WERI-Rb-1 (cell line): ENCODE results near the gene ADGRD2.
A peak's percentile ranks its signal among the peaks of the same experiment; 100 is the strongest.

Source experiments
- DNase-seq: peaks from one replicate; pipeline ENCODE4 v3.0.0-alpha.2; 2020
- H3K27ac ChIP-seq: fragments of 250-450 bp; sonication (Bioruptor Pico); 2 replicates; pipeline ENCODE4 v1.5.1; 2020; ENCODE audit warnings: mild to moderate bottlenecking, moderate library complexity
- H3K27me3 ChIP-seq: fragments of 250-450 bp; sonication (Bioruptor Pico); 2 replicates; pipeline ENCODE4 v1.5.1; 2021; ENCODE audit warnings: mild to moderate bottlenecking, low read depth, moderate library complexity; ENCODE audit not compliant: insufficient read depth, severe bottlenecking
- H3K36me3 ChIP-seq: fragments of 250-450 bp; sonication (Bioruptor Pico); 2 replicates; pipeline ENCODE4 v1.5.1; 2020; ENCODE audit warnings: mild to moderate bottlenecking, moderate library complexity
- H3K4me3 ChIP-seq: 2 replicates; pipeline ENCODE4 v1.5.1; 2011; ENCODE audit warnings: low read depth, mild to moderate bottlenecking, control low read depth, low read length
- H3K9me3 ChIP-seq: fragments of 250-450 bp; sonication (Bioruptor Pico); 2 replicates; pipeline ENCODE4 v1.5.1; 2021; ENCODE audit warnings: mild to moderate bottlenecking, moderate library complexity; ENCODE audit not compliant: severe bottlenecking
- TF ChIP-seq, protein P1 (sequence below): IDR thresholded peaks from 2 replicates; pipeline ENCODE4 v1.5.1; 2011; ENCODE audit warnings: low read depth, mild to moderate bottlenecking, control low read depth, inconsistent platforms, low read length

Gene ADGRD2

DNA sequence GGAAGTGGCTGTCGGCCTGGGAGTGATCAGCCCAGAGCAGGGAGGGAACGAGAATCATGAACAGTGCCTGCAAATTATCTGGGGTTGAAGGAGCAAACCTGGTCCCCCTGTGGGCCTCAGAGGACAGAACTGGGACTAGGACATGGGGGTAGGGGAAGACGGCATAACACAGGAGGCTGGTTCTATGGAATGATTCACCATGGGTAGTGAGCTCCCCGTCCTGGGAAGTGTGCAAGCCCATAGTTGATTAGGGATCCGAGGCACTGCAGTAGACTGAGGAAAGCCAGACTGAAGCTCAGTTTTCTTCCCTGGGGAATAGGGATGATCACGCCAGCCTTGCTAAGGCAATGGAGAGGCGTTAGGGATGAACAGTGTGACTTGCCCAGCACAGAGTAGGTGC lies 5.6 kb downstream of the ADGRD2 start:
- DNase-seq: no peak
- no peaks in the 10 kb centered on the region for H3K27me3 ChIP-seq
- TF ChIP-seq, protein P1, sequence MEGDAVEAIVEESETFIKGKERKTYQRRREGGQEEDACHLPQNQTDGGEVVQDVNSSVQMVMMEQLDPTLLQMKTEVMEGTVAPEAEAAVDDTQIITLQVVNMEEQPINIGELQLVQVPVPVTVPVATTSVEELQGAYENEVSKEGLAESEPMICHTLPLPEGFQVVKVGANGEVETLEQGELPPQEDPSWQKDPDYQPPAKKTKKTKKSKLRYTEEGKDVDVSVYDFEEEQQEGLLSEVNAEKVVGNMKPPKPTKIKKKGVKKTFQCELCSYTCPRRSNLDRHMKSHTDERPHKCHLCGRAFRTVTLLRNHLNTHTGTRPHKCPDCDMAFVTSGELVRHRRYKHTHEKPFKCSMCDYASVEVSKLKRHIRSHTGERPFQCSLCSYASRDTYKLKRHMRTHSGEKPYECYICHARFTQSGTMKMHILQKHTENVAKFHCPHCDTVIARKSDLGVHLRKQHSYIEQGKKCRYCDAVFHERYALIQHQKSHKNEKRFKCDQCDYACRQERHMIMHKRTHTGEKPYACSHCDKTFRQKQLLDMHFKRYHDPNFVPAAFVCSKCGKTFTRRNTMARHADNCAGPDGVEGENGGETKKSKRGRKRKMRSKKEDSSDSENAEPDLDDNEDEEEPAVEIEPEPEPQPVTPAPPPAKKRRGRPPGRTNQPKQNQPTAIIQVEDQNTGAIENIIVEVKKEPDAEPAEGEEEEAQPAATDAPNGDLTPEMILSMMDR: no peak

DNA sequence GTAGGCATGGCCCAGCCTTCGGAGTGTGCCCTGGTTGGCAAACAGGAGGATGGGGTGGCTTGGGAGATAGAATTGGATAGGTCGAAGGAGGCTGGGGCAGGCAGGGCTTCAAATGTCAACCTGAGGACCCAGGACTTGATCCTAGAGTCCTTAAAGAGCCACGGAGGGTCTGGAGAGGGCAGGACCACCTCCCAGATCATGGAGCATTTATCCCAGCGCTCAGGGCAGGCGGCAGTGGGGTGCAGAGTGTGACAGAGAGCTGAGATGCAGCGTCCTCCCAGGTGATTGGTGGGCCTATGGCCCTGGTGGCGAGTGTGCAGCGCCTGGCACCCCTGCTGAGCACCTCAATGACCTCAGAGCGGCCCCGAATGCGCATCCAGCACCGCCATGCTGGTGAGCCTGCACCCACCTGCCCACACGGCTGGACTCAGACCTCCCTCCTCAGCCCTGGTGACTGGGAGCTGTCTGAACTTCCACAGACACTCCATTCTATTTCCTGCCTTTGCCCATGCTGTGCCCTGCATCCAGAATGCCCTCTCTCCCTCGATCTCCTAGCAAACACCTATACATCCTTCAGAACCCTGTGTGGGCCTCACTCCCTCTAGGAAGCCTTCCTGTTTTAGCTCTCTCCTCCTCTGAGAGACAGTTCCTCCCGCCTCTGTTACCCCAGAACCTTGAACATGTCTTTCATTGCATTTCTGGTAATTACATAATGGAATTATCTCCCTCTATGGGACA lies 6.3 kb downstream of the ADGRD2 start:
- Histone ChIP-seq H3K36me3 (no peaks in the 10 kb centered on the region), H3K9me3 (no peaks in the 10 kb centered on the region), H3K27me3 (no peaks in the 10 kb centered on the region), H3K27ac (no peak overlapping the region), H3K4me3 (no peak overlapping the region)
- no peak for DNase-seq
- TF ChIP-seq, protein P1: no peak

More for the DNA sequence above, 5.6 kb downstream of the ADGRD2 start:
- Histone ChIP-seq H3K36me3 (no peaks in the 10 kb centered on the region), H3K4me3 (no peak overlapping the region), H3K27ac (no peak overlapping the region), H3K9me3 (no peaks in the 10 kb centered on the region)

DNA sequence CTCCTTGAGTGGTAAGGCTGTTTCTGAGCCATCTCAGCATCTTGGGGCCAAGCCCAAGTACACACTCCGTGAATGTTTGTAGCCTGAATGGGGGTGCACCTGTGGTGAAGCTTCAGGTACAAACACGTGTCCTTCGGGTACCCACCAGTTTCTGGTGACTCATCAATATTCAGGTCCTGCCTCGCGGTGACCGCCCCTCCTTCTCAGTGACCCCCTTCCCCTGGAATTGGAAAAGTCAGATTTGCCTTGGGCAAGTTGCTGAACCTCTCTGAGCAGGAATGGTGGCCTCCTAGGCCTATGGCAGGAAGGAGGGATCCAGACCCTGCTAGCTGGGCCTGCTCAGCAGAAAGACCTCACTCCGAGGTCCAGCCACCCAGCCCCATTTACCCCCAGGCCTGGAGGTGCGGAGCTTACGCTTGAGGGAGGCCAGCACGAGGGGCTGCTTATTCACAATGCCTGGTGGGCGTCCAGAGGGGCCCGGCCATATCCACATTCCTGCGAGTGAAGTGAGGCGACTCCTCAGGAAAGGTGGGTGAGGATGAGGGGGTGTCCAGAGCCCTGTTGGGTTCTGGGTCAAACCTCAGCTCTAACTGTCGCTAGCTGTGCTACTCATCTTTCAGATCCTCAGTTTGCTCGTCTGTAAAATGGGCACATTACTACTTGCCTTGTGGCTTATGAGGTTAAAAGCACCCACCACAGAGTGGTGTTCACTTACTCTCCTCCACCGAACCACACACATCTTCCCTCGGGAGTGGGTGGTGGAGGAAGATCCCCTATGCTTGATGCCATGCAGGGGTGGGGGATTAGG lies 7.0 kb downstream of the ADGRD2 start:
- no peaks in the 10 kb centered on the region for H3K9me3 ChIP-seq
- no peaks in the 10 kb centered on the region for H3K27me3 ChIP-seq
- no peak overlapping the region for H3K27ac ChIP-seq
- TF ChIP-seq, protein P1: no peak
- H3K36me3 ChIP-seq: no peaks in the 10 kb centered on the region
- DNase-seq: no peak
- H3K4me3 ChIP-seq: no peak overlapping the region

DNA sequence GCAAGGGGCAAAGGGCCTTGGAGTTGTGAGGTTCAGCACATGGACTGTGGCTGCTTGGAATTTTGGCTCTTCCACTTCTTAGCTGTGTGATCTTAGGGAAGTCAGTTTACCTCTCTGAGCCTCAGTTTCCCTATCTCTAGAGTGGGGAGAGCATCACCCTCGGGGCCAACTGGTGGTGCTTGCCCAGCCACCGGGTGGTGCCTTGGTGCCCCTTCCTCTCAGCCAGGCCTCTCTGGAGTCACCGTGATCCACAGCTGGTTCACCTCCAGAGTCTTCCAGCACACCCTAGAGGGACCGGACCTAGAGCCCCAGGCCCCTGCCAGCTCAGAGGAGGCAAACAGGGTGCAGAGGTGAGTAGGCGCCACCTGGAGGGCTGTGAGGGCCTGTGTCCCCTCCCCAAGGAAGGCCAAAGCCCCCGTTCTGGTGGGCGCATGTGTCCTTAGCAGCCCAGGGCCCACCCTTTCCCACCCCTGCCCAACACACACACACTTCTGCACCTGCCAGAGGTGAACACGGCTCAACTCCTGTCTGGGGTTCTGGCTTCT lies 7.7 kb downstream of the ADGRD2 start:
- H3K27ac ChIP-seq: no peak overlapping the region
- TF ChIP-seq, protein P1: peak; percentile 32

DNA sequence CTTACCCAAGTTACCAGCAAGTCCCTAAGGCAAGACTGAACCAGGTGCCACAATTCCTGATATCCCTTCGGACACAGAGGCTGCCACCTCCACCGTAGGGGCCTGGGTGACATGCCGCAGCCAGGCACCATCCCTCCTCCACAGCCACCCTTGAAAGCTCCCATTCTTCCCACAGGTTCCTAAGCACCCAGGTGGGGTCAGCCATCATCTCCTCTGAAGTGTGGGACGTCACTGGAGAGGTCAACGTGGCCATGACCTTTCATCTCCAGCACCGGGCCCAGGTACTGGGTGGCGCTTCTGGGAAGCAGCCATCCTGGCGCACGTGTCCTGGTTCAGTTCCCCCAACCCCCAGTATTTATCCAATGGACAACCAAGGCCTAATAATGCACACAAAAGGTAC lies 8.2 kb downstream of the ADGRD2 start:
- H3K27ac ChIP-seq: no peak overlapping the region
- TF ChIP-seq, protein P1: no peak
- H3K36me3 ChIP-seq: no peaks in the 10 kb centered on the region
- DNase-seq: no peak
- H3K4me3 ChIP-seq: no peak overlapping the region
- H3K9me3 ChIP-seq: peaks cover 3% of the 10 kb centered on the region
- H3K27me3 ChIP-seq: no peaks in the 10 kb centered on the region

More for the DNA sequence above, 7.7 kb downstream of the ADGRD2 start:
- Histone ChIP-seq H3K36me3 (no peaks in the 10 kb centered on the region), H3K9me3 (no peaks in the 10 kb centered on the region), H3K4me3 (no peak overlapping the region), H3K27me3 (no peaks in the 10 kb centered on the region)
- no peak for DNase-seq
